ENCODE results near the gene TMX3.

Gene TMX3

DNA sequence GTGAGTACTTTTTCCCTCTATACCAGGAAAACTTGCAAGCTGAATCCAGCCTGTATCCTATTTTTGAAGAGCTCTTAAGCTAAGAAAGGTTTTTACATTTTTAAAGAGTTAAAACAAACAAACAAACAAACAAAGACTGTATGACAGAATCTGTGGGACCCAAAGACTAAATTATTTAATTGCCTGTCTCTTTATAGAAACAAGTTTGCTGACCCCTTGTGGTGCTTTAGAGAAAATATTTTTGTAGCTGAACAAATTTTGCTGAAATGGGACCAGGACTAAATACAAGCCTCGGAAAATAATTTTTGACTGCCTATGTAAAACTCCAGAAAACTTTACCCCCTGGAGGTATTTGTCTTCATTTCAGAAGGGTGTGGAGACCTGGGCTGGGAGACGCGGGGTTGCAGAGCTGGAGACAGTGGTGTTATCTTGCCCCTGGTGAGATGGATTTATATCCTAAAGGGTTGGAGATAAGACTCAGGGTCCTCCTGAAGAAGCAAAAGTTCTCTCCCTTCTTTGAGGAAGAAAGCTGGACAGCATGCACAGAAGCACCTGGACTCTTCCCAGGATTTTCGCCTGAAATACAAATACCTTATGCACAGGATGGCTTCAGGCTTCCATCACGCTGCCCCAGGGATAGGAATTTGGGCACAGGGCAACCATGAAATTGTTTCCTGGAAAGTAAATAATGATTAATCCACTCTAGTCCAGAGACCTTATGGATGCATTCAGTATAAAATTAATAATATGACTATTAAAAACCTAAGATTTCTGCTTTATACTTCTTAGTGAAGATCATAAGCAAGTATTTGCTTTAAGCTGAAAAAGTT, 54.3 kb downstream of the TMX3 start:
- no peak overlapping the region for H3K27ac Mint-ChIP-seq
- H3K4me1 Mint-ChIP-seq, result no peaks in the 10 kb centered on the region
- H3K4me3 Mint-ChIP-seq, result no peak overlapping the region
- no peaks in the 10 kb centered on the region for H3K9me3 Mint-ChIP-seq
- no peaks in the 10 kb centered on the region for H3K36me3 Mint-ChIP-seq (ENCODE audit: low read depth)
- TF ChIP-seq, protein P1, sequence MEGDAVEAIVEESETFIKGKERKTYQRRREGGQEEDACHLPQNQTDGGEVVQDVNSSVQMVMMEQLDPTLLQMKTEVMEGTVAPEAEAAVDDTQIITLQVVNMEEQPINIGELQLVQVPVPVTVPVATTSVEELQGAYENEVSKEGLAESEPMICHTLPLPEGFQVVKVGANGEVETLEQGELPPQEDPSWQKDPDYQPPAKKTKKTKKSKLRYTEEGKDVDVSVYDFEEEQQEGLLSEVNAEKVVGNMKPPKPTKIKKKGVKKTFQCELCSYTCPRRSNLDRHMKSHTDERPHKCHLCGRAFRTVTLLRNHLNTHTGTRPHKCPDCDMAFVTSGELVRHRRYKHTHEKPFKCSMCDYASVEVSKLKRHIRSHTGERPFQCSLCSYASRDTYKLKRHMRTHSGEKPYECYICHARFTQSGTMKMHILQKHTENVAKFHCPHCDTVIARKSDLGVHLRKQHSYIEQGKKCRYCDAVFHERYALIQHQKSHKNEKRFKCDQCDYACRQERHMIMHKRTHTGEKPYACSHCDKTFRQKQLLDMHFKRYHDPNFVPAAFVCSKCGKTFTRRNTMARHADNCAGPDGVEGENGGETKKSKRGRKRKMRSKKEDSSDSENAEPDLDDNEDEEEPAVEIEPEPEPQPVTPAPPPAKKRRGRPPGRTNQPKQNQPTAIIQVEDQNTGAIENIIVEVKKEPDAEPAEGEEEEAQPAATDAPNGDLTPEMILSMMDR (IDR thresholded peaks at IDR 0.05; ENCODE audit: unreplicated experiment in 3 of 3), result peak; percentile 58 to 67 (median 66)
- no peaks in the 10 kb centered on the region for H3K27me3 Mint-ChIP-seq (ENCODE audit: low read depth)

DNA sequence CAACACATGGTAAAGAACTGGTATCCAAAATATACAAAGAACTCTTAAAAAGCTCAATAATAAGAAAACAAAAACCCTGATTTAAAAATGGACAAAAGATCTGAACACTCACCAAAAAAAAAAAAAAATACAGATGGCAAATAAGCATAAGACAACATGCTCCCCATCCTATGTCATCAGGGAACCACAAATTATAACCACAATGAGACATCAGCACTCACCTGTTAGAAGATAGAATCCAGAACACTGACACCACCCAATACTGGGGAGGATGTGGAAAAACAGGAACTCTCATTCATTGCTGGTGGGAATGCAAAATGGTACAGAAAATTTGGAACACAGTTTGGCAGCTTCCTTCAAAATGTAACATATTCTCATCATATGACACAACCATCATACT, 66.7 kb downstream of the TMX3 start:
- H3K9me3 Mint-ChIP-seq, result no peaks in the 10 kb centered on the region
- no peak overlapping the region for H3K4me3 Mint-ChIP-seq
- no peaks in the 10 kb centered on the region for H3K27me3 Mint-ChIP-seq (ENCODE audit: low read depth)
- no peaks in the 10 kb centered on the region for H3K4me1 Mint-ChIP-seq
- no peaks in the 10 kb centered on the region for H3K36me3 Mint-ChIP-seq (ENCODE audit: low read depth)
- TF ChIP-seq, protein P1 (IDR thresholded peaks at IDR 0.05; ENCODE audit: unreplicated experiment in 3 of 3), result no peak
- H3K27ac Mint-ChIP-seq, result no peak overlapping the region

DNA sequence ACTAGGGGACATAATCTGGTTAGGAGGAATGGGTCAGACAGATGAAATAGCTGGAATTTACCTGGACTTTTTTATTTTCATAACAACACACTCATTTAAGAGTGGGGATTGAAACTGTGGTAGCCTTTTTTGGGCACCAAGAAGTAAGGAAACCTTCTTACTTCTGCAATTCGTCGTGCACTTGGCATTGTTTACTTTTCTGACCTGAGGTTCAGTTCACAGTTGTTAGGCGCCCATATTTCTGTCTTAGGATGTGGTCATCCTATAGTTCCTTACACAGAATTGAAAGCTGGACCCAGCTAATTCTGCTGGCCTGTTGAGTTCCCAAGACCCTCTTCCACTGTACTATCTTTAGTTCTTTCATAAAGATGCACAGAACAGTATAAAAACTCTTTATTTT, 72.9 kb downstream of the TMX3 start:
- Mint-ChIP-seq H3K4me3 (no peak overlapping the region), H3K4me1 (no peaks in the 10 kb centered on the region), H3K27ac (no peak overlapping the region), H3K9me3 (peaks cover 15% of the 10 kb centered on the region), H3K36me3 (ENCODE audit: low read depth) (no peaks in the 10 kb centered on the region), H3K27me3 (ENCODE audit: low read depth) (peaks cover 6% of the 10 kb centered on the region)
- TF ChIP-seq, protein P1 (IDR thresholded peaks at IDR 0.05; ENCODE audit: unreplicated experiment in 3 of 3), result no peak

DNA sequence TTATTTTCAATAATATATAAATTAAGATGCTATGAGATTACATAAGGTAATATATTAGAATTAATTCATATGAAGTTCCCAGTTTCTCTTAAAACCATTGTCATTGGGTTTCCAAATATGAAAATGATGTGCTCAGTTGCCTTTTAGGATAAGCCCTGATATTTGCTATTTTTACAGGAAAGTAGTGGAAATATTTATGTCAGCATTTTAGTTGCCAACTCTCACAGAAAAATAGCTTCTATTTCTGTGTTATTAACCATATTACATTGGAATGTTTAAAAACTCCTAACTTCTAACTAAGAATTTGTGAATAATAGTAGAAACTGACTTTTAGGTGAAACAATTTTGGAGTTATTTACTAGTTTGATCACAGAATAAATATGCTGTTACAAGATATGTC, 74.0 kb downstream of the TMX3 start:
- peaks cover 20% of the 10 kb centered on the region for H3K9me3 Mint-ChIP-seq

DNA sequence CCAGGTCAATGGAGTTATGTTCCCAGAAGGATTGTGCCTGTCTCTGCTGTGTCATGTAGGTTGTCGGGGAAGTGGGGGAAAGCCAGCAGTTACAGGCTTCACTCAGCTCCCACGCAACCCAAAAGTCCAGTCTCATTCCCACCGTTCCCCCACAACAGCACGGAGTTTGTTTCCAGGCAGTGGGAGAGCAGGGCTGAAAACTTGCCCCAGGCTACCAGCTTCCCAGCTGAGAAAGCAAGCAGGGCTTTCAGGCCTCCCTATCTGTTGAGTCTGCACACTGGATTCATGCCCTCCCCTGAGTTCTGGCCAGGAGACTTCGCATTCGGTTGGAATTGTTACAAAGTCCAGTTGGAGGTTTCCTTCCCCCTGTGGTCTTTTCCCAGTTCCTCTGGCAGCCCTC, 76.3 kb downstream of the TMX3 start:
- Mint-ChIP-seq H3K4me3 (no peak overlapping the region), H3K36me3 (ENCODE audit: low read depth) (no peaks in the 10 kb centered on the region), H3K9me3 (peaks cover 20% of the 10 kb centered on the region), H3K27me3 (ENCODE audit: low read depth) (peaks cover 6% of the 10 kb centered on the region), H3K27ac (no peak overlapping the region), H3K4me1 (no peaks in the 10 kb centered on the region)
- TF ChIP-seq, protein P1 (IDR thresholded peaks at IDR 0.05; ENCODE audit: unreplicated experiment in 3 of 3), result no peak

More for the DNA sequence above, 74.0 kb downstream of the TMX3 start:
- H3K27ac Mint-ChIP-seq, result no peak overlapping the region
- H3K4me3 Mint-ChIP-seq, result no peak overlapping the region
- H3K27me3 Mint-ChIP-seq (ENCODE audit: low read depth), result peaks cover 6% of the 10 kb centered on the region
- no peaks in the 10 kb centered on the region for H3K4me1 Mint-ChIP-seq
- TF ChIP-seq, protein P1 (IDR thresholded peaks at IDR 0.05; ENCODE audit: unreplicated experiment in 3 of 3), result no peak
- no peaks in the 10 kb centered on the region for H3K36me3 Mint-ChIP-seq (ENCODE audit: low read depth)

DNA sequence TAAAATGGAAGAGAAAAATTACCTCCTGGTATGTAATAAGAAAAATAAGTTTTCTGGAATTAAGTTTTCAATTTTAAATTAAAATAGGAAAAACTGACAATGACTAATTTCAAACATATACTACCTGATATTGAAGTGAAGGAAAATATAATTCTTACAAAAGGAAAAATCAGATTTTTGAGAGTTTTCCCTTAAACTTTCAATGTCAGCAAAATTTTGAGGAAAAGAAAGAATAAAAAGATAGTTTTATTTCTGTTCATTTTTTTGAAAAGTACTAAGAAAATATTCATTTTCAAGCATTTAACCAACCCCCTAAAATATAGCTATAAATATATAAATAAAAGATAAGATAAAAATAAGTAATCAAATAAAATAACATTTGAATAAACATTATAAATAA, 87.1 kb downstream of the TMX3 start:
- H3K4me3 Mint-ChIP-seq, result no peak overlapping the region
- TF ChIP-seq, protein P1 (IDR thresholded peaks at IDR 0.05; ENCODE audit: unreplicated experiment in 3 of 3), result no peak
- H3K36me3 Mint-ChIP-seq (ENCODE audit: low read depth), result no peaks in the 10 kb centered on the region
- no peaks in the 10 kb centered on the region for H3K27me3 Mint-ChIP-seq (ENCODE audit: low read depth)
- H3K9me3 Mint-ChIP-seq, result no peaks in the 10 kb centered on the region
- H3K4me1 Mint-ChIP-seq, result no peaks in the 10 kb centered on the region
- H3K27ac Mint-ChIP-seq, result no peak overlapping the region

Measured in nephron (organoid).